GM21447 (cell line): ENCODE measurements around the gene SUGP1.

Source experiments
- ATAC-seq: cut with Tn5 transposase; IDR thresholded peaks from one replicate; pipeline ENCODE4 v1.9.1; 2021; ENCODE audit not compliant: unreplicated experiment

Gene SUGP1

DNA sequence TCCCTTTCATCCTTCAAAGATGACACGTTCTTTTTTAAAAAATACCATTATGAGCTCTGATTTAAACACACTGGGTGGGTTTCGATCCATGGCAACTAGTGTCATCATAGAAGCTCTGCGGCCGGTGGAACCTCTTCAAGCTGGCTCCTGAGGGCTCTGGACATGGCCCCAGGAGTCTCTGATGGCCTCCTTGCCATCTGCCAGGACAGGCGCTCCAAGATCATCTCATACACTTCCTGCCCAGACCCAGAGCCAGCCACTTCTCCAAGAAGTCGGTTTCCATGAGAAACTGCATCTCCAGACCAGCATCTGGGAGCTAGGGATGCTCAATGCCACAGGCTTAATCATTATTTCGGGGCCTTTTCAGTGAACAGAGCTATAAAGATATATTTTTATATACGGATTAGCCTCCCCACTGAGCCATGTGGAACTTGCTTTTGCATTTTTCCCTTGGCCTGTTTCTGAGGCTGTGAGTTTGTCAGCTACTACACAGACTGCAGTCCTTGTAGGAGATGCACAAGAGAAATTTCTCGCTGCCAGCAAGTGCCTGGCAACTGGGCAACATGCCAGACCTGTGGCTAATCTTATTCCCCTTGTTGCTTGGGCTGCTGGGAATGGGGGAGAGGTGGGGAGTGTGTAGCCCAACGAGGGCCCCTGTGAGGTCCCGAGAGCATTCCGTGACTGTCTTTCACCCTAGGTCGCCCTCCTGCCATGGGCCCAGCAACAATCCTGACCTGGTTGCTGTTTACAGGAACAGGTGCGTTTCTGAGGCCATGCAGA lies 15.9 kb downstream of the SUGP1 start:
- ATAC-seq = no peak

DNA sequence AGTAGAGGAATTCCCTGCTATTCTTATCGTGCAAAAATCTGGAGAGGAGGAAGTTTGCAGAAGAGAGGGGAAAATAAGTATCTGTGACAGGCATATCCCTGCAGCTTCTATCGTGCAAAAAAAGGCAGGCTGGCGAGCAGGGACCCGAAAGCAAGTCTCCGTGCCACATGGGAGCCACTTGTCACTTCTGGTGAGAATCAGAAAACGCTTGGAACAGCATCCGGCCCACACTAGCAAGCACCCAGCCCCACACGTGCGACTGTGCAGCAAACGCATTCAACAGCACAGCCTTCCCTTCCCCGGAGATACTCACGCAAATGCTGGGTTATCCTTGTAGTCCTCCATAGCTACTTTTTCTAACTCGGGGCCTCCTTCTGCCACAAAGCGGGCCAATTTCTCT lies 16.9 kb downstream of the SUGP1 start:
- no peak for ATAC-seq

DNA sequence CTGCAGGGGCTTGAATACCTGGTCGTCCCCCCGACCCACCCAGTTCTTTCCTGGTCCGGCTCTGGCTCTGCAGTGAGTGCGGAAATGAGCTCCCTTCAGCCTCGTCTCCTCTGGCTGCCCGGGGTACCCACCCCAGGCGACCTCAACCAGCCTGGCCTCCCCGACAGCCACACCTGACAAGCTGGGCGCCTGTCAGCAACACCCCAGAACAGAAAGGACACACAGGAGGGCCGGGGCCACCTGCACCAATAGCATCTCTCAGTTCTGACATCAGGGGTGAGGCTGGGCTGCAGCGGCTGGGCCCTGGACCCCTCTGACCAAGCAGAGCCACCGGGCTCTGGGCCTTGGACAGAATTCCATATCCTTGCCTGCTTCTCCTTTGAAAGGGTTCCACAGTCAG lies 19.7 kb downstream of the SUGP1 start:
- ATAC-seq = no peak

DNA sequence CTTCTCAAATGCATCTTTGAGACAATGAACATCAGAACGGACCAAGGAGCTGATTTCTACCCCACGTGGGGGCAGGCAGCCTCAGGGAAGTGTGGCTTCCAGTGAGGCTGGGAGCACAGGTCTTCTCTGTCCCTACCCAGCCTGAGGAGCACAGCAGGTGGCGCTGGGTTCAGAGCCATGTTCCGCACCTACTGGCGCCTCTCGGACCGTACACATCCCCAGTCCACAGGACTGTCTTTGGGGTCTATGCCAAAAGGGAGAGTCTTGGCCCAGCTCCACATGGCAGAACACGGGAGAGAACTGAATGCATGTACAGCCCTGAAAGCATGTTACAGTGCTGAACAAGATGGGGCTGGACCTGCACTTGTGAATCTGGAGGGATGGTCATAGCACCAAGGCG lies 22.6 kb downstream of the SUGP1 start:
- no peak for ATAC-seq

DNA sequence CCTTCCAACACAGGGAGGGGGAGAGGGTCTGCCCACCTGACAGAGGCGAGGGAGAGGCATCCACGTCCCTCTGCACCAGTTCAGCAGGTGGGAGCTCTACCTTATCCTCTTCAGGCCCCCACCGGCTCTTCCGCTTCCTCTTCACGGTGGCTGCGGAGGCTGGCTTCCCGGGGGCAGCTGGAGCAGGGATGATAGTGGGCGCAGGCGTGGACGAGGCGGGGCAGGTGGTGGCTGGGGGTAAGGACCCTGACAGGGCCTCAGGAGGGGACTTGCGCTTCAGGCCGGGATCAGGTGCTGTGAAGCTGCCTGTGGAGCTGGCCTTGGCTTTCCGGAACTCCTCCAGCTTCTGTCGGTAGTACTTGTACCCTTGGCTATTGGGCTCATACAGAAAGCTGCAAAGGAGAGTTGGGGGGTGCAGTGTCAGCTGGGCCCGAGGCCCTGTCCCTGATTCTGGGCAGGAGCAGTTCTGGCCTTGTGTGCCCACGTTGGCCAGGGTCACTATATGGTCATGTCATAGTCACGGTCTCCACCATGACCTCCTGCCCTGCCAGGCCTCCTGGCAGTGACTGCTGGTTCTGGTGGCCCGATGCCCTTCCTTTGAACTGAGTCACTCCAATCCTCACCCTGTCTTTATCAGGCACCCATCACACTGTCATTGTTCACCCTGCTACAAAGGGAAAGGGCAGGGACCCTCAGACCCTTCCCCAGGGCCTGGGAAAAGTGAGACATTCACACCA lies 23.2 kb downstream of the SUGP1 start:
- ATAC-seq = no peak

DNA sequence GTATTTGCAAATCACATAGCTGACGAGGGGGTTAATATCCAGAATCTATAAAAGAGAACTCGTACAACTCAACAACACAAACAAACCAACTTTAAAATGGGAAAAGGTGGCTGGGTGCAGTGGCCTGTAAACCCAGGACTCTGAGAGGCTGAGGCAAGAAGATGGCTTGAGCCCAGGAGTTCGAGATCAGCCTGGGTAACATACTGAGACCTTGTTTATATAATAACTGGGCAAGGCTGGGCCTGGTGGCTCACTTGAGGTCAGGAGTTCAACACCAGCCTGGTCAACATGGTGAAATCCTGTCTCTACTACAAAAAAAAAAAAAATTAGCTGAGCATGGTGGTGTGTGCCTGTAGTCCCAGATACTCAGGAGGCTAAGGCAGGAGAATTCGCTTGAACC lies 25.4 kb downstream of the SUGP1 start:
- ATAC-seq = no peak

DNA sequence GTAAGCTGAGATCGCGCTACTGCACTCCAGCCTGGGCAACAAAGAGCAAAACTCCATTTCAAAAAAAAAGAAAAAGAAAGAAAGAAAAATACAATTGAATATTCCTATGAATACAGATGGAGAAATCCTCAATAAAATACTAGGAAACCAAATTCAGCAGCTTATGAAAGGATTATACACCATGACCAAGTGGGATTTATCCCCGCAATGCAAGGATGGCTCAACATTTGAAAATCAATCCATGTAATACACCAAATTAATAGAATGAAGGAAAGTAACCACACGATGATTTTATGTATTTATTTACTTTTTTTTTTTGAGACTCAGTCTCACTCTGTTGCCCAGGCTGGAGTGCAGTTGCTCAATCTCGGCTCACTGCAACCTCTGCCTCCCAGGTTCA lies 27.7 kb downstream of the SUGP1 start:
- no peak for ATAC-seq

DNA sequence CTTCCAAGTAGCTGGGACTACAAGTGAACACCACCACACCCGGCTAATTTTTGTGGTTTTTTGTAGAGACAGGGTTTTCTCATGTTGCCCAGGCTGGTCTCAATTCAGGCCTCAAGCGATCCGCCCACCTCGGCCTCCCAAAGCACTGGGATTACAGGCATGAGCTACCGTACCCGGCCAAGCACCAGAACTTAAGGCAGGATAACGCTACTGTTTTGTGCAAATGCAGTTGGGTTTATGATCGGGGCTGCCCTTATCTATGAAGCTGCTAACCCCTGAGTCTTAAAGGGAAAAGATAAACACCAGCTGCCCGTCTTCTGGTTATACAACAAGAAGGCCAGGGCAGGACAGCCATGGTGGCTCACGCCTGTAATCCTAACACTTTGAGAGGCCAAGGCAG lies 34.6 kb downstream of the SUGP1 start:
- ATAC-seq = no peak

DNA sequence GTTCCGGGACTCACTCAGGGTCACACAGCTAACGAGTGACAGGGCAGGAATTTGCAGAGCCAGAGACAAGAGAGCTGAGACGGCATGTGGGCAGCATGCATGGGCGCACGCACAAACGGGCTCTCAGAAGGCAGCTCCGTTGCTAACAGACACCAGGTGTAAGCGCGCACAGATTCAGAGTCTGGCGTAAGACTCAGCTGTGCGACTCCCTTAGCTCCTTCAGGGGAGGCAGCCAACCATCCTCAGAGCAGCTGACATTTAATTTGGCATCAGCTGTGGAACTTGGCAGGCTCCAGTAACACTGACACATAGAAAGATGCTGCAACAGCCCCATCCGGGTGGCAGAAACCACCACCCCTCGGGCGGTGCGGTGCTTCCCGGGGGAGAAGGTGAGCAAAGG lies 39.7 kb downstream of the SUGP1 start:
- ATAC-seq = no peak

DNA sequence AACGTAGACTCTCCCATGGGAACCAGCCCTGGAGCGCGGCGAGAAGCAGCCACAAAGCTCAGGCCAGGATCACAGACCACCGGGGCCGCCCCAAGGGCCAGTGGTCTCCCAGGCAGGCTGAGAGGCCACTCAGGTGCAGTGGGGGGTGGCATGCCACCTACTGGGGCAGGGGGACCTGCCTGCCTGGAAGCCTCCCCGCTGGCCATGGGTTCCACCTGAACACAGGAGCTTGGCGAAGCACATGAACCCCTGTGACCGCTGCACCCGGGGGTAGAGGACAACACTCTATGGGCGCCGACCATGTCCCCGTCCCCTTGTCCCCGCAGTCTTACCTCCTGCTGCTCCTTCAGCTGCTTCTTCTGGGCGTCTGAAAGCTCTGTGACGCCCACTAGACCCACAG lies 40.5 kb downstream of the SUGP1 start:
- no peak for ATAC-seq

DNA sequence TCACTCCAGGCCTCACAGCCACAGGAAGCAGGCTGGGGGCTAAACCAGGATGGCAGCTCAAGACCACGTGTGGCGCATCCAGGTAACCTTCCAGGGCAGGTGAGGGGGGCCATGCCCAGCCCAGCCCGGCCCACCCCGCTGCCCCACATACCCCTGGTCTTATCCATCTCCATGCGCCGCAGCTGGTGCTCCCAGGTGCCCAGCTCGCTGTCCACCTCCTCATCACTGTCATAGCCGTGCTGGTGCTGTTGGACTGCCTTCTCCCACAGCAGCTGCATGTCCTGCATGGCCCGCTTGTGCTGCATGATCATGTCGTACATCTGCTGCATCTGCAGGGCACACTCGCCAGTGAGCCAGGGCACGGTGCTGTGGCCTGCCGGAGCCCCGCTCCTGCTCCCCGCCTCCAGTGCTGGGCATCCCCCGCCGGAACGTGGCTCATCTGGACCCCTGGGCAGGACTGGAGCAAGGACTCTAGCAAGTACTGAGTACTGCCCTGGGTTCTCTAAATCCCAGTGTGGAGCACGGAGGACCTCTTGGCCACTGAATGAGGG lies 41.2 kb downstream of the SUGP1 start:
- ATAC-seq = no peak

DNA sequence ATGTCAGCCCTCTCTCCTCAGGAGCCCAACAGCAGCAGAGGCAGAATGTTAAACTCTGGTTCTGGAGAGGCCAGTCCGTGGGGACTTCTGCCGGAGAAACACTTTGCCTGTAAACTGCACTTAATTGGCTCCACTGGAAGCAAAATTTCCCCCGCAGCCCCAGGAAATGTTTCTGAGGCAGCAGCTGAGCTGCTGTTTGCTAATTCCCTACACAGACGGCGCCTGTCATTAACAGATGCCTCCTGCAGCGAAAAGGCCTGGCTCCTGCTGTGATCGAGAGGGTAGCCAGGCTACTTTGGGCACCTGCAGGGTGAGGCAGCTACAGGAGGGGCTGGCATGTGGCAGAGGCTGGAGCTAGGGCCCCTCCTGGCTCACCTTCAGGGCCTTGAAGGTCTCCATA lies 42.0 kb downstream of the SUGP1 start:
- no peak for ATAC-seq

DNA sequence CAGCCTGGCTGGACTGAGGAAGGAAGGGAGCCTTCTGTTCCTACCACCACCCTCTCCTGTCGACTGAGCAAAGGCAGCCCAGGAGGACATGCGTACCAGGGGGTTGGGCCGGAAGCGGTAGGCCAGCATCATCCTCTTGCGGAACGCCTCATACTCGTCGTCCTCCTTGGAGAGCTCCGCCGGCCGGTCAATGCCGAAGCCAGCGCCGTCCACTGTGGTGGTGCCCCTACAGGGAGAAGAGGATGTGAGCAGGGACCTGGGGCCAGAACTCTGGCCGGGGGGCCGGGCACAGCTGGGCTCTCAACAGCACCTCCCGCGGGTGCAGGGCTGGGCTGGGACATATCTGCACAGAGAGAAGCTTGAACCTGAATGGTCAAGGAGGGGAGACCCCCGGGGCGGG lies 43.5 kb downstream of the SUGP1 start:
- ATAC-seq = no peak

DNA sequence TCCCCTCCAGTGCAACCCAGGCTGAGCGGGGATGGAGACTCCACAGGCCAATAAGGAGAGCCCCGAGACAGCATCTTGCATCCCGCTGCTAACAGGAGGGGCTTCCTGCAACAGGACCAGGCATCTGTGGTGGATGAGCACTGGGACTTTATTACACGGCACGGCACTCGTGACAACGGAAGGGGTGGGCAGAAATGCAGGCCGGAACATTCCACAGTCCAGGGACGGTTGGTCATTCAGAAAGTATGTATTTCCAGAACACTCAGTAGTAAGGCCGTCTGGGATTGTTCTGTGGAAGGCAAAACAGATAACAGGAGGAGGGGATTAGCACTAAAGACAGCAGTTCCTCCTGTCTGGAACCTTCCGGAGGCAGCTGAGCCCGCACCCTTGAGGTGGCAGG lies 43.9 kb downstream of the SUGP1 start:
- ATAC-seq = no peak

DNA sequence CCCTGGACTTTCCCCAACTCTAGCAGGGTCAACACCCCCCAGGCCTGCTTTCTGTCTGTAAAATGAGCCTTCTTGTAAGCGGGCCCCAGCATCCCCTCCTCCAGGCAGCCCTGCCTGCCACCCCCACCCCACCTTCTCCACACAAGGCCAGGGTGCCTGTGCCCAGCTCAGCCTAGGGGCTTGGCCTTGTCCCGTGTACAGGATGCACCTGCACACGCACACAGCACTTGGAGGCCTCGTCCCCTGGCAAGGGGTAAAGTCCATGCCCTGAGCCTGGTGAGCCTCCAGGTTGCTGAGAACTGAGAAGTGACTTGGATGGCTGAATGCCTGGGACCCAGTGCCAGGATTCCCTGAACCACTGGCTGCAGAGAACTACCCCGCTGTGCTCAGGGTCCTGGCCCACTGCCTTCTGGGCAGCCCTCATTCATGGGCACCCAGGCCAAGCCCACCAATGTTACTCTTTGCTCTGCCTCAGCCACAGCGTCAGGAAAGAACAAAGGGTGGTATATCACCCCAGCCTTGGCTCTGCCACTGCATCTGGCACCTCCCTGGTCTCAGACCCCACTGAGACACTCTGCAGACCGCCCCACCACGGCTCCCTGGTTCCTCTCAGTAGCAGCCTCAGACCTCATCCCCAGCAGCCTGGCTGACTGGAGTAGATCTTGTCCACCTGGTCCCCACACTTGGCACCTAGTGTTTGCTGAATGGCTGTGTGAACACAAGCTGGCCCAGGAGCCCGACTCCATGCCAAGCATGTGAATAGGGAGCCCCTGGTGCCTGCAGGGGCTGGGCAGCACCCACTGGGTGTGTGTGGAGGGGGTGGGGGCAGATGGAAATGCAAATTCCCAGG lies 45.4 kb downstream of the SUGP1 start:
- ATAC-seq = no peak

DNA sequence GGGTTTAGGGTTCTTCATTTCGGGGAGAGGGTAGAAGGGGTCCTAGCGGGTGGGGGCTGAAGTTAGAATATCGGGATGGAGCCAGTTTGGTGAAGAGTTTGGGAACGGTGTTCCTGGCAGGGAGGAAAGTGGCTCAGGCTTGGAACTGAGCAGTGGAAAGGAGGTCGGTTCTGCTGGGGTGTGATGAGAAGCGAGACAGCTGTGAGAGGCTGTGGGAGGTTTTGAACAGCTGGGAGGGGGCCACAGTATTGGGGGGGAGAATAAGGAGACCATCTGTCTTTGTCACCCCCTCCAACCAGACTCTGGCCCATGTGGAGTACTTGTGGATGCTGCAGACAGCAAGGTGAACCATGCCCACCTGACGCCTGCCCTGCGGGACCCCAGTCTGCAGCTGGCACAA lies 46.2 kb downstream of the SUGP1 start:
- ATAC-seq = no peak

DNA sequence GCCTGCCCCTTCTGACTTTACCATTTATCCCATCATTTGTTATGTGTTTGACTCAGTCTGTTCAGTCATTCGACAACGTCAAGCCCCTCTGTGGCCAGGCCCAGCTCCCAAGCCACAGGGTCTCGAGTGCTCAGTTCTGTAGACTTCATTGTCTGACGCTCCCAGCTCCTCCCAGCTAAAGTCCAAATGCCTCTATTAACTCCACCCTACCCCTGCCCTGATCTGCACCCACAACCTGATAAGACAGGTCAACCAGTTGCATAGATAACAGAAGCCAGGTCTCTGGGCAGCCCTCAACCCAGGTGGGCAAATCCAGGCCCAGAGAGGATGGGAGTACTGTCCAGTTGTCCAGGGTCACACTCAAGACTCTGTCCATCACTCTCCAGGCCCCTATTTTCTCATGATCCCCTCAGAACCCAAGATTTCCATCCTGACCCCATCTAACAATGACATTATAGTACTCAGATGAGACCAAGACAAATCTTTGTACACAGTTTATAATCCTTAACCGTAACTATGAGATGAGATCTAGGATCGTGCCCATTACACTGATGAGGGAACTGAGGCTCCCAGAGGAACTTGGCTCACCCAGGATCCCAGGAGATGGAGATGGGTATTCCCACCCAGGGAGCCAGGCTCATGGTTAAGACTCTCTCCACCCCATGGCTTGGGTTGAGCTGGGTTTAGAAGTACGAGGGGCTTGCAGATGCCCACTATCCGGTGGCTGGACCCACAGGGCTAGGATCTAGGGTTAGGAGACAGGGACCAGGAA lies 48.3 kb downstream of the SUGP1 start:
- ATAC-seq = no peak

DNA sequence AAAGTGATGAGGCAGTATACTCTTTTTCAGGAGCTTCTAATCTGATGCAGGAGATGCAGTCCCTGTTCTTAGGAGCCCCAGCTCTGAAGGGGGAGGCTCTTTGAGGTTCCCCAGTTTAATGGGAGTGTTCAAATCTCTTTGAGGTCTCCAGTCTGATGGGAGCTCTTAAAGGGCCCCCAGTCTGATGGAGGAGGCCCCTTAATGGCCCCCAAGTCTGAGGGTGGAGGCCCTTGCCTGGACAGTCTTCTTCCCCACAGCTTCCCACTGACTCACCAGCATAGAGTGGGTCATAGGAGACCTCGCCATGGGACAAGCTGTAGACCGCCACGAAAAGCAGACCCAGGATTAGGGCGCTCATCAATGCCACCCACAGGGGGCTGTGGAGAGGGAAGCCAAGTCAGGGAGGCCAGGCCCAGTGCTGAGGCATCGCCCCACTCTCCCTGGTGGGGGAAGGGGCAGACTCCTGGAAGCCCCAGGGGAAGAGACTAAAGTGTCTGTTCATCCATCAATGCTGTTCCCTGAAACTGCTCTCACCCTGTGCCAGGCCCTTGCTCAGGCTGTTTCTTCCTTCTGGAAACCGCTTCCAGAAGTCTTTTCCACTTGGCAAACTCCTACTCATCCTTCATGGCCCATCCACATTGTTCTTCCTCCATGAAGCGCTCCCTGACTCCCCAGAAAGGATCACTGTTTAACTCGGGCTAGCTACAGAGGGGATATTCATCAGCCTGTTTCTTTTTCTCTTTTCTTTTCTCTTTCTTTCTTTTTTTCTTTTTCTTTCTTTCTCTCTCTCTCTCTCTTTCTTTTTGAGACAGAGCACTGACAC lies 49.3 kb downstream of the SUGP1 start:
- no peak for ATAC-seq

DNA sequence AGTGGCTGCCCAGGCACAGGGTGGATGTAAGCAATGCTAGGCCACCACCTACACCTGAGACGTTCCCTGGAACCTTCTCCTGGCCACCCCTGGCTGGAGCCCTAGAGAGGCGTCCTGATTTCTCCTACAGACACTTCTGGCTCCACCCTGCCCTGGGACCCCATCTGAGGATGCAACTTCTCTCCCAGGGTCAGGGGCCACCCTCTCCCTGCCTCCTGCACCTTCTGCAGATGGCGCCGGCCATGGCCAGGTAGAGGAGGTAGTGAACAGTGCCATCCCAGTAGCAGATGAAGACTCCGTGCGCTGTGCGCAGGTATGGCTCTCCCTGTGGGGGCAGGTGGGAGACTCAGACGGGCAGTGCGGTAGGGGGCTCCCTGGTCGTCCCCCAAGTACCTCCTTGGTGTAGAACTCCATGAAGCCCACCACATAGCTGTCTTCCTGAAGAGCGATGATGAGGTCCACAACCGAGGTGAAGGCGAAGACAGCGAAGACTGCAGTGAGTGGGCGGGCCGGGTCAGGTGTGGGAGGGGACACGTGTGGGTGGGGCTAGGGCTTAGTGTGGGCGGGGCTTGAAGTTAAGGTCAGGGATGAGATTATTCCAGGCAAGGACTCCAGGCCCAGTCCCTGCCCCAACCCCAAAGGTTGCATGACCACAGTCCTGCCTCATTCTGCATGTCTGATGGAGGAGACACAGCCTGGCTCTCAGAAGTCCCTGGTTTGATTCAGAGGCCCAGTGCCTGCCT lies 50.2 kb downstream of the SUGP1 start:
- ATAC-seq = no peak
